GM21825 (cell line): Measurements from ENCODE around the gene GSC2.

Experiments
- ATAC-seq: cut with Tn5 transposase; IDR thresholded peaks from one replicate; pipeline ENCODE4 v1.9.1; 2021; ENCODE audit warnings: mild to moderate bottlenecking, moderate library complexity; ENCODE audit not compliant: unreplicated experiment

The GSC2 gene

DNA sequence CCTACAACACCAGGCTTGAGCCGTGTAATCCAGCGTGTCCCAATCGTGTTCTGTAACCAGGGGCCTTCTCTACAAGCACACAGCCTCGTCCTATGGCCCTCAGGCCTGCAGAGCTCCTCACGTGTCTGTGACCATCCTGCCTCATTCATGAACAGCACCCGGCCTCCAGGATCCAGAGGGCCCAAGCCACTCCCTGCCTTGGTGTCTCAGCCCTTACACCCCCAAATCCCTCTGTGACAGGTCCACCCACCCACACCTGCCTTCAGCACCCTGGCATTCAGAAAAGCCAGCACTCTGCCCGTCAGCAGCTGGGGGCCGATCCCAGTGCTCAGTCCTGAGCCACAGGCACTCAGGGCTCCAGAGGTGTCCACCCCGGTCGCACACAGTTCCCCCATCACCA, 13.2 kb downstream of the GSC2 start:
- no peak for ATAC-seq

GRCh38 chr22:19134874-19135273, 15.2 kb downstream of the GSC2 start:
- ATAC-seq = no peak

GRCh38 chr22:19134176-19134831, 15.8 kb downstream of the GSC2 start:
- ATAC-seq = no peak

DNA sequence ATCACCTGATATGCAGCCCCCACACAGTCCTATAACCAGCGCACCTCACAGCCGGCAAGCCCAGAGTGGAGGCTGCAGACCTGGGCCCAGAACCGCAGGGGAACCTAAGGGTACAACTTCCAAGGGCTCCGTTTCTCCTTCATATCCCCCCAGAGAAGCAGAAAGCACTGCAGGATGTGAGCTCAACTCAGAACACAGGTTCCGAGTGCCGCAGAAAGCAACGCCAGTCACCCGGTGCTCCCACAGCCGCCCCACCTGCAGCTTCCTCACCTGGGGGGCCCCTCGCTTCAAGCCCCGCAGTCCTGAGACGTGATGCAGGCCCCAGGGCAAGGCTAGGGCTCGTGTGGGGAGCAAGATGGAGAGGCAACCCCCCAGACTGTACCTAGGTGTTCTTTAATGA, 16.5 kb downstream of the GSC2 start:
- no peak for ATAC-seq

GRCh38 chr22:19132693-19133400, 17.2 kb downstream of the GSC2 start:
- no peak for ATAC-seq

GRCh38 chr22:19132153-19132552, 17.9 kb downstream of the GSC2 start:
- no peak for ATAC-seq

- ATAC-seq = no peak
Observed at GRCh38 chr22:19131685-19132015, 18.4 kb downstream of the GSC2 start.

DNA sequence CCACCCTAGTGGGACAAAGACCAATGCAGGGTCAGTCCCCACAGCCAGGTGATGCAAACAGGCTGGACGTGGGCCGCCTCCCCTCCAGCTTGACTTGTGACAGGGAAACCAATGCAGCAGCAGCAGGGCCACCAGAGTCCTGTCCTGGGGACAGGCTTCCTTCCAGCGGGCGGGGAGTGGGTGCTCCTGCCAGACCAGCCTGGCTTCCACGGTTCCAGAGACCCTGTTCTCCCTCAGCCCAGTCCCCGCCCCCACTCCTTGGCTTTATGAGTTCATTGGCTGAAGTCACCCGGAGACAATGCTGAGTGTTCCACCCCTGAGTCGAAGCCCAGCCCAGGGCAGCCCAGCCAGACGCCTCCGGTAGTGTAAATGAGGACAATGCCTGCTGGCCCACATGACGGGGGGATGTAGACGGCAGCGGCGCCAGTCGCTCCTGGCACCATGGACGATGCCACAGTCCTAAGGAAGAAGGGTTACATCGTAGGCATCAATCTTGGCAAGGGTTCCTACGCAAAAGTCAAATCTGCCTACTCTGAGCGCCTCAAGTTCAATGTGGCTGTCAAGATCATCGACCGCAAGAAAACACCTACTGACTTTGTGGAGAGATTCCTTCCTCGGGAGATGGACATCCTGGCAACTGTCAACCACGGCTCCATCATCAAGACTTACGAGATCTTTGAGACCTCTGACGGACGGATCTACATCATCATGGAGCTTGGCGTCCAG, 19.0 kb downstream of the GSC2 start, which contains the start of gene TSSK2:
TSS of gene TSSK2 (plus strand) at position 350 of the 726 bp plus-strand sequence. CDS start at position 442, 92 bp downstream.
- no peak for ATAC-seq

GRCh38 chr22:19129871-19130270, 20.2 kb downstream of the GSC2 start:
- no peak for ATAC-seq

- ATAC-seq = no peak
Observed at GRCh38 chr22:19128946-19129727, 21.0 kb downstream of the GSC2 start.

- ATAC-seq = no peak
Observed at GRCh38 chr22:19128009-19128401, 22.1 kb downstream of the GSC2 start.

DNA sequence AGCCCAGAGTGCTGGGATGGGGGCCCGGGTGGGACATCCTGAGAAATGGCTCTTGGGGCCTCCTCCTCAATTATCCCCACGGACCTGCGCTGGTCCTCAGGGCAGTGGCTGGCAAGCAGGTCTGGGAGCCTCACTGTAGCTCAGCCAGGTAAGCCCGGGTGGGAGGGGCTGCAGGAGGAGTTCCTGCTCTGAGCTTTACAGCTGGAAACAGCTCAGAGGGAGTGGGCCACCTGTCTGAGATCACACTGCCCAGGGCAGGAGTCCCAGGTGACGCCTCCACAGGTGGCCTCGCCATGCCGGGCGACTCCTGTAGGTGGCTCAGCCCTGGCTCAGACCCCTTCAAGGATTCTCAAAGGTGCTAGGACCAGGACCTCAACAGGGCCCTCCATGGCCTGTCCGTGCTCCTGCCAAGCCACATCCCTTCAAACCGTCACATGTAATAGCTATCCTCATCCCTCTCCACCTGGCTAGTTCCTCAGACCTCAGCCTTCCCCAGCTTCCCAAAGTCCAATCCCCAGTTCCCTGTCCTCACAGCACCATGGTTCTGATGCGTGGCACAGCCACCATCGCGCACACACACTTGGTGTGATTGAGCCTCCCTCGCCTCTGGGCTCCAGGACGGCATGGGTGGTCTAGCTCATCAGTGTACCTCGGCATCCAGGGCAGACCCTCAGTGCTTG, 22.6 kb downstream of the GSC2 start:
- no peak for ATAC-seq

- no peak for ATAC-seq
Observed at GRCh38 chr22:19126309-19127273, 23.5 kb downstream of the GSC2 start.

GRCh38 chr22:19125474-19126308, 24.4 kb downstream of the GSC2 start:
- no peak for ATAC-seq

- no peak for ATAC-seq
Observed at GRCh38 chr22:19125011-19125410, 25.1 kb downstream of the GSC2 start.

GRCh38 chr22:19124377-19124776, 25.7 kb downstream of the GSC2 start:
- ATAC-seq = no peak

- no peak for ATAC-seq
Observed at GRCh38 chr22:19123936-19124335, 26.2 kb downstream of the GSC2 start.

- no peak for ATAC-seq
Observed at GRCh38 chr22:19122752-19123492, 27.2 kb downstream of the GSC2 start.
